Endodermal cell (in vitro differentiated cells): Measurements from ENCODE around the gene TSPAN9. TPM values are rescaled to one million over a fixed set of nuclear protein-coding genes. Genes with fewer than 3 reads are reported as not detected.

Experiments used
- DNase-seq: peaks from one replicate; pipeline ENCODE4 v3.0.0-alpha.2; 2017
- H3K27ac ChIP-seq: 2 replicates; pipeline ENCODE4 v1.5.1; 2013; ENCODE audit warnings: mild to moderate bottlenecking, low read depth, low read length, moderate library complexity
- H3K27me3 ChIP-seq: 2 replicates; pipeline ENCODE4 v1.6.1; 2013; ENCODE audit warnings: mild to moderate bottlenecking, low read length, moderate library complexity; ENCODE audit not compliant: insufficient read depth, control insufficient read depth, poor library complexity, severe bottlenecking
- H3K36me3 ChIP-seq: 2 replicates; pipeline ENCODE4 v1.7.0; 2013; ENCODE audit warnings: mild to moderate bottlenecking, low read length, moderate library complexity; ENCODE audit not compliant: control insufficient read depth, insufficient read depth
- H3K4me1 ChIP-seq: one replicate; pipeline ENCODE4 v1.7.0; 2013; ENCODE audit warnings: low read length; ENCODE audit not compliant: control insufficient read depth, insufficient read depth
- H3K4me3 ChIP-seq: 2 replicates; pipeline ENCODE4 v1.5.1; 2013; ENCODE audit warnings: mild to moderate bottlenecking, low read length, moderate library complexity
- H3K9ac ChIP-seq: 2 replicates; pipeline ENCODE4 v1.6.1; 2013; ENCODE audit warnings: mild to moderate bottlenecking, low read length, moderate library complexity; ENCODE audit not compliant: poor library complexity, severe bottlenecking; ENCODE audit errors: extremely low read depth
- H3K9me3 ChIP-seq: 2 replicates; pipeline ENCODE4 v1.6.1; 2013; ENCODE audit warnings: mild to moderate bottlenecking, low read length, moderate library complexity; ENCODE audit not compliant: control insufficient read depth
- H3K27ac Mint-ChIP-seq: 2 replicates; pipeline ENCODE4 v1.8.0; 2020; ENCODE audit warnings: mixed read lengths
- H3K27me3 Mint-ChIP-seq: 2 replicates; pipeline ENCODE4 v1.8.0; 2021; ENCODE audit warnings: mild to moderate bottlenecking, mixed read lengths; ENCODE audit not compliant: insufficient read depth
- H3K36me3 Mint-ChIP-seq: 2 replicates; pipeline ENCODE4 v1.8.0; 2020; ENCODE audit warnings: low read depth, mixed read lengths
- H3K4me1 Mint-ChIP-seq: 2 replicates; pipeline ENCODE4 v1.8.0; 2020; ENCODE audit warnings: mixed read lengths
- H3K4me3 Mint-ChIP-seq: 2 replicates; pipeline ENCODE4 v1.8.0; 2020; ENCODE audit warnings: mild to moderate bottlenecking, moderate library complexity, mixed read lengths
- H3K9me3 Mint-ChIP-seq: 2 replicates; pipeline ENCODE4 v1.8.0; 2020; ENCODE audit warnings: mild to moderate bottlenecking, mixed read lengths
- CTCF ChIP-seq: fragments of 200-600 bp; sonication (generic); conservative IDR thresholded peaks from 2 replicates; pipeline ENCODE4 v1.5.0; 2021; ENCODE audit warnings: antibody characterized with exemption, mild to moderate bottlenecking
- WGBS, 2 experiments: methylation state at CpG; one replicate each; pipeline versions ENCODE4 v1.1.5 to v1.1.7; 2013; ENCODE audit warnings: missing lambda C conversion rate in 2 of 2, mixed read lengths in 1 of 2; ENCODE audit not compliant: insufficient coverage in 1 of 2, insufficient read length in 1 of 2; 5-methylcytosine and 5-hydroxymethylcytosine counted together
- total RNA-seq, 2 donors: library from RNA; stranded (reverse); fragmentation: NEBNext Ultra II Directional in 1 of 2; extraction: Animal tissue kit (Norgen Biotek cat#: 25700) in 1 of 2; gene quantifications; 2 replicates in 1 of 2; 3 replicates in 1 of 2; pipeline ENCODE4 v1.2.1, GENCODE V29; 2021

TSPAN9 gene
- total RNA-seq, 2 donors from 2014 or later = 31.9 to 80.8 TPM

- Histone ChIP-seq H3K4me1 (peaks cover 7% of the 10 kb centered on the region), H3K36me3 (no peaks in the 10 kb centered on the region), H3K27ac (no peak overlapping the region), H3K9ac (no peak overlapping the region), H3K4me3 (no peak overlapping the region), H3K27me3 (no peaks in the 10 kb centered on the region), H3K9me3 (no peaks in the 10 kb centered on the region)
- no peak for TF ChIP-seq CTCF
- H3K36me3 Mint-ChIP-seq = peaks cover 31% of the 10 kb centered on the region
- peak overlapping the region; percentile 88 for H3K27ac Mint-ChIP-seq
- no peak for DNase-seq
- H3K27me3 Mint-ChIP-seq = no peaks in the 10 kb centered on the region
- 73 to 76% methylated on average over 5 to 6 of the region's 6 CpGs for WGBS, 2 experiments
- peaks cover 47% of the 10 kb centered on the region for H3K4me1 Mint-ChIP-seq
- H3K4me3 Mint-ChIP-seq = no peak overlapping the region
- no peaks in the 10 kb centered on the region for H3K9me3 Mint-ChIP-seq
Measured at GRCh38 chr12:3083241-3083920, 6.2 kb downstream of the TSPAN9 start.

GRCh38 chr12:3083921-3084347 lies 6.8 kb downstream of the TSPAN9 start:
- no peaks in the 10 kb centered on the region for H3K9me3 Mint-ChIP-seq
- H3K27me3 Mint-ChIP-seq = no peaks in the 10 kb centered on the region
- WGBS, 2 experiments = 72 to 79% methylated on average over 3 to 5 of the region's 5 CpGs
- H3K27ac ChIP-seq = no peak overlapping the region
- peaks cover 44% of the 10 kb centered on the region for H3K4me1 Mint-ChIP-seq
- no peaks in the 10 kb centered on the region for H3K27me3 ChIP-seq
- peak; percentile 87 for DNase-seq
- TF ChIP-seq CTCF = no peak
- H3K36me3 ChIP-seq = no peaks in the 10 kb centered on the region
- H3K9me3 ChIP-seq = no peaks in the 10 kb centered on the region
- no peak overlapping the region for H3K9ac ChIP-seq
- peaks cover 7% of the 10 kb centered on the region for H3K4me1 ChIP-seq
- H3K4me3 ChIP-seq = no peak overlapping the region
- H3K4me3 Mint-ChIP-seq = peak overlapping the region; percentile 8
- peak overlapping the region; percentile 88 for H3K27ac Mint-ChIP-seq
- peaks cover 34% of the 10 kb centered on the region for H3K36me3 Mint-ChIP-seq

GRCh38 chr12:3084742-3085141 lies 7.6 kb downstream of the TSPAN9 start:
- Histone ChIP-seq H3K27ac (no peak overlapping the region), H3K9me3 (no peaks in the 10 kb centered on the region), H3K4me3 (no peak overlapping the region), H3K27me3 (no peaks in the 10 kb centered on the region), H3K9ac (no peak overlapping the region), H3K36me3 (no peaks in the 10 kb centered on the region), H3K4me1 (peaks cover 7% of the 10 kb centered on the region)
- Mint-ChIP-seq H3K36me3 (peaks cover 34% of the 10 kb centered on the region), H3K4me1 (peaks cover 44% of the 10 kb centered on the region), H3K4me3 (peak overlapping the region; percentile 8), H3K27ac (peak overlapping the region; percentile 88), H3K27me3 (no peaks in the 10 kb centered on the region), H3K9me3 (no peaks in the 10 kb centered on the region)
- peak; percentile 95 for DNase-seq
- 73 to 92% methylated on average over 7 to 12 of the region's 12 CpGs for WGBS, 2 experiments
- TF ChIP-seq CTCF = peak; percentile 48
